Loucy (cell line): ENCODE results near the gene TFEB.

Experiments
- H2AFZ ChIP-seq: fragments of 200-600 bp; sonication (generic); 2 replicates; pipeline ENCODE4 v1.6.0; 2016; ENCODE audit warnings: antibody characterized with exemption, mild to moderate bottlenecking, low read length, moderate library complexity
- H3F3A ChIP-seq: fragments of 200-600 bp; 2 replicates; pipeline ENCODE4 v1.6.0; 2016; ENCODE audit warnings: antibody characterized with exemption, low read depth, mild to moderate bottlenecking
- H3K27me3 ChIP-seq: fragments of 200-600 bp; sonication (generic); 2 replicates; pipeline ENCODE4 v1.6.1; 2014; ENCODE audit warnings: low read length, mild to moderate bottlenecking; ENCODE audit not compliant: insufficient read depth, poor library complexity, severe bottlenecking
- H3K36me3 ChIP-seq: fragments of 200-600 bp; sonication (generic); 2 replicates; pipeline ENCODE4 v1.6.1; 2016; ENCODE audit warnings: low read length; ENCODE audit not compliant: insufficient read depth
- H3K4me1 ChIP-seq: fragments of 200-600 bp; sonication (generic); 2 replicates; pipeline ENCODE4 v1.5.1; 2014; ENCODE audit warnings: low read length, mild to moderate bottlenecking; ENCODE audit not compliant: insufficient read depth, poor library complexity, severe bottlenecking
- H3K4me2 ChIP-seq: fragments of 200-600 bp; sonication (generic); 2 replicates; pipeline ENCODE4 v1.6.0; 2014; ENCODE audit warnings: antibody characterized with exemption, low read length, low read depth, mild to moderate bottlenecking; ENCODE audit not compliant: poor library complexity, severe bottlenecking
- H3K4me3 ChIP-seq: fragments of 200-600 bp; sonication (generic); 2 replicates; pipeline ENCODE4 v1.5.1; 2014; ENCODE audit warnings: low read length, mild to moderate bottlenecking, mixed read lengths; ENCODE audit not compliant: poor library complexity, severe bottlenecking
- H3K79me2 ChIP-seq: fragments of 200-600 bp; sonication (generic); 2 replicates; pipeline ENCODE4 v1.6.1; 2014; ENCODE audit warnings: low read length; ENCODE audit not compliant: insufficient read depth
- H3K9ac ChIP-seq: fragments of 200-600 bp; sonication (generic); 2 replicates; pipeline ENCODE4 v1.6.0; 2014; ENCODE audit warnings: mild to moderate bottlenecking, low read depth, low read length, moderate library complexity; ENCODE audit not compliant: poor library complexity, severe bottlenecking
- H3K9me2 ChIP-seq: fragments of 200-600 bp; sonication (generic); replicated peaks from 2 replicates; pipeline ENCODE4 v1.6.1; 2016; ENCODE audit warnings: low read depth, low read length, mixed read lengths
- H3K9me3 ChIP-seq: fragments of 200-600 bp; sonication (generic); 2 replicates; pipeline ENCODE4 v1.6.1; 2014; ENCODE audit warnings: mild to moderate bottlenecking, antibody characterized with exemption, low read length, low read depth; ENCODE audit not compliant: insufficient read depth
- H4K20me1 ChIP-seq: fragments of 200-600 bp; sonication (generic); 2 replicates; pipeline ENCODE4 v1.6.0; 2014; ENCODE audit warnings: antibody characterized with exemption, low read length, mild to moderate bottlenecking; ENCODE audit not compliant: insufficient read depth, poor library complexity, severe bottlenecking
- EZH2phosphoT487 ChIP-seq: fragments of 200-600 bp; IDR thresholded peaks from 2 replicates; pipeline ENCODE4 v1.6.1; 2018; ENCODE audit warnings: antibody characterized with exemption, mild to moderate bottlenecking, moderate library complexity, borderline replicate concordance
- TF ChIP-seq, protein P1 (sequence below): fragments of 200-600 bp; sonication (generic); conservative IDR thresholded peaks from 2 replicates; pipeline ENCODE4 v1.5.1; 2014; ENCODE audit warnings: mild to moderate bottlenecking, antibody characterized with exemption, low read length

TFEB gene

GRCh38 chr6:41721414-41721813, 14.0 kb downstream of the TFEB start:
- H3K79me2 ChIP-seq: no peaks in the 10 kb centered on the region
- no peaks in the 10 kb centered on the region for H3F3A ChIP-seq
- no peaks in the 10 kb centered on the region for H3K9me3 ChIP-seq
- no peaks in the 10 kb centered on the region for H3K36me3 ChIP-seq
- TF ChIP-seq, protein P1, sequence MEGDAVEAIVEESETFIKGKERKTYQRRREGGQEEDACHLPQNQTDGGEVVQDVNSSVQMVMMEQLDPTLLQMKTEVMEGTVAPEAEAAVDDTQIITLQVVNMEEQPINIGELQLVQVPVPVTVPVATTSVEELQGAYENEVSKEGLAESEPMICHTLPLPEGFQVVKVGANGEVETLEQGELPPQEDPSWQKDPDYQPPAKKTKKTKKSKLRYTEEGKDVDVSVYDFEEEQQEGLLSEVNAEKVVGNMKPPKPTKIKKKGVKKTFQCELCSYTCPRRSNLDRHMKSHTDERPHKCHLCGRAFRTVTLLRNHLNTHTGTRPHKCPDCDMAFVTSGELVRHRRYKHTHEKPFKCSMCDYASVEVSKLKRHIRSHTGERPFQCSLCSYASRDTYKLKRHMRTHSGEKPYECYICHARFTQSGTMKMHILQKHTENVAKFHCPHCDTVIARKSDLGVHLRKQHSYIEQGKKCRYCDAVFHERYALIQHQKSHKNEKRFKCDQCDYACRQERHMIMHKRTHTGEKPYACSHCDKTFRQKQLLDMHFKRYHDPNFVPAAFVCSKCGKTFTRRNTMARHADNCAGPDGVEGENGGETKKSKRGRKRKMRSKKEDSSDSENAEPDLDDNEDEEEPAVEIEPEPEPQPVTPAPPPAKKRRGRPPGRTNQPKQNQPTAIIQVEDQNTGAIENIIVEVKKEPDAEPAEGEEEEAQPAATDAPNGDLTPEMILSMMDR: no peak
- TF ChIP-seq EZH2phosphoT487: no peak
- peaks cover 42% of the 10 kb centered on the region for H3K4me1 ChIP-seq
- no peak overlapping the region for H2AFZ ChIP-seq
- no peak overlapping the region for H3K9ac ChIP-seq
- H3K27me3 ChIP-seq: no peaks in the 10 kb centered on the region
- H3K4me3 ChIP-seq: no peak overlapping the region
- no peaks in the 10 kb centered on the region for H3K9me2 ChIP-seq
- no peak overlapping the region for H3K4me2 ChIP-seq
- no peaks in the 10 kb centered on the region for H4K20me1 ChIP-seq

DNA sequence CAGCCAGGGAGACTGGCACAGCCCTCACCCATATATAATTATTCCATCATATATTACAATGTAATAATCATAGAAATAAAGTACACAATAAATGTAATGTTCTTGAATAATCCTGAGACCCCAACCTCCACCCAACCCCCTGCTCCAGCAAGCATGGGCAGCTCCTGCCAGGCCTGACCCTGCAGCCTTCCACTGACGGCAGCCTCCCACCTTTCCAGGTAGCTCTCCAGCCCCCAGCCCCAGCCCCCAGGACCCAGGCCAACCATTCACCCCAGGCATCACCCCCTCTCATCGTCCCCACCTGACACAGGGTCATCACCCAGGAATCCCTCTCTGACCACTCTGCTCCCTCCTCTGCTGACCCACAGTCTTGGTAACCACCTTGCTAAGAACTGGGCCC, 14.6 kb downstream of the TFEB start:
- Histone ChIP-seq H2AFZ (no peak overlapping the region), H3K27me3 (no peaks in the 10 kb centered on the region), H3K4me2 (no peak overlapping the region), H3K9ac (no peak overlapping the region), H3K4me1 (peaks cover 48% of the 10 kb centered on the region), H3K9me2 (no peaks in the 10 kb centered on the region), H3K79me2 (no peaks in the 10 kb centered on the region), H3K9me3 (no peaks in the 10 kb centered on the region), H3K36me3 (no peaks in the 10 kb centered on the region), H3K4me3 (no peak overlapping the region), H3F3A (no peaks in the 10 kb centered on the region), H4K20me1 (no peaks in the 10 kb centered on the region)
- no peak for TF ChIP-seq EZH2phosphoT487
- TF ChIP-seq, protein P1: no peak

DNA sequence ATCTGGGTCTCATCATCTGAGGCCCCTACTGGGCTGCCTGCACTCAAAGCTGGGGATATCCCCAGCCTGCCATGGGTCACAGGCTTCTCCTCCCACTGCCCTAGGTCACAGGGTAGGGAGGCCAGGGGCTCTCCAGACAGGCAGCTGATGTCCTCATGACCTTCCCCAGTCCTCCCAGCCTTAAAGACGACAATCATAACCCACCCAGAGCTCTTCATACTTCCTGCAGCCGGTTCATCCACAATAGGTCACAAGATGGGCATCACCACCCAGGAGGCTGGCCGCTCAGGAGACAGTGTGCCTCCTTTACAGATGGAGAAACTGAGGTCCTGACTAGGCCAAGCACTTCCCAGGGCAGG, 15.2 kb downstream of the TFEB start:
- Histone ChIP-seq H3K4me1 (peaks cover 51% of the 10 kb centered on the region), H3K27me3 (no peaks in the 10 kb centered on the region), H3F3A (no peaks in the 10 kb centered on the region), H4K20me1 (no peaks in the 10 kb centered on the region), H3K9me2 (no peaks in the 10 kb centered on the region), H2AFZ (no peak overlapping the region), H3K4me3 (no peak overlapping the region), H3K9me3 (no peaks in the 10 kb centered on the region), H3K79me2 (no peaks in the 10 kb centered on the region), H3K9ac (no peak overlapping the region), H3K36me3 (no peaks in the 10 kb centered on the region), H3K4me2 (no peak overlapping the region)
- TF ChIP-seq EZH2phosphoT487: no peak
- TF ChIP-seq, protein P1: no peak
